Inflammatory macrophage treated with lipopolysaccharide for 1 hour (primary cell): ENCODE results near the gene SEMA4C.
A peak's percentile ranks its signal among the peaks of the same experiment; 100 is the strongest.

Experiments used
- DNase-seq, 2 donors: peaks; one replicate each; pipeline ENCODE4 v3.0.0-alpha.2; 2020 to 2022

The SEMA4C gene

GRCh38 chr2:96869822-96870625 is at the start of gene SEMA4C:
TSS of gene SEMA4C (minus strand) at chr2:96870080. CDS start at chr2:96867886, 2,194 bp downstream.
- DNase-seq, result no peak

DNA sequence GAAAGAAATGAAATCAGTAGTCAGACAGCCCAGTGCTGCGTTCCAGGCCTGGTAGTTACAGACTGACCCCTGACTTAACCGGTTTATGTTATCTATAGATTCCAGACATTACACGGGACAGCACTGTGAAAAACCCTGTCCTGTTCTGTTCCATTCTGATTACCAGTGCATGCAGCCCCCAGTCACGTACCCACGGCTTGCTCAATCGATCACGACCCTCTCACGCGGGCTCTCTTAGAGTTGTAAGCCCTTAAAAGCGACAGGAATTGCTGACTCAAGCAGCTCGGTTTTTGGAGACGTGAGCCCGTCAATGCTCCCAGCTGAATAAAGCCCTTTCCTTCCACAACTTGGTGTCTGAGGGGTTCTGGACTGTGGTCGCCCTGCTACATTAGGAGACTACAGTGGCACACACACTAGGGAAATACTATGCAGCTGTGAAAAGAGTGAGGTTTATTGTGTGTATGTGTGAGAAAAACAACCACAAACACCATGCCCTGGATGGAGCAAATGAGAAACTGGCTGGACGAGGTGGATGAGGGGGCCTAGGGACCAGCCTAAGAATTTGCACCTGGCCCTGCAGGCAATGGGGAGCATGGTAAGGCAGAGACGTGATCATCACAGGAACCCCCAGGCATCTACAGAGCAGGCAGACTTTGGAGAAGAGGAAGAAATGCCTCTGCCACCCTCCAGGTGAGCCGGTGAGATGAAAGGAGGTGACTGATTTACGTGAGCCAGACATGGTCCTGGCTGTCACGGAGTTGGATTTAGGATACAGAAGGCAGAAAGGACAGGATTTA is 49.1 kb upstream of the SEMA4C start:
- no peak for DNase-seq

DNA sequence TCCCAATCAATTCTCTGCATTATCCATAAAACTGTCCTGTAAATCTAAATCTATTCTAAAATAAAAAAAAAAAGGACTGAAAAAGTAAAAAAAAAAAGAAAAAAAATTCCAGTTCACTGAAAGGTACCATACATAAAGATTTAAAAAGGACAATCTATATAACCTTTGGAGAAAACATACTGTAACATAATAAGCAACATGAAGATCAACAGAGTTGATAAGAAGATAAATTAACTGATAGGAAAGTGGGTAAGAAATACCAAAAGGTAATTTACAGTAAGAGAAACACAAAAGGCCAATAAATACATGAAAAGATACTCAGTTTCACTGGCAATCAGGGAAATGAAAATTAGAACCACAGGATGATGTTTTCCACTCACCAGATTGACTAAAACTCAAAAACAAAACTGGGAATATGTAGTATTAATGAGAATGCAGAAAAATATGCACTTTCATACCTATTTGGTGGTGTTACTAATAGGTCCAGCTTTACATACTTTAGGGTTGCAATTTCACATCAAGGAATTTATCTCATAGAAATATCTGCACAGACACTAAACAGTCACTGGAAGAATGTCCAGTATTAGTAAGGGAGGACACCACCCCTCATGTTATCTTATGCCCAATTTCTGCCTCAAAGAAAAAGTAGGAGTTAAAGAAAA is 48.3 kb upstream of the SEMA4C start:
- DNase-seq, result no peak

DNA sequence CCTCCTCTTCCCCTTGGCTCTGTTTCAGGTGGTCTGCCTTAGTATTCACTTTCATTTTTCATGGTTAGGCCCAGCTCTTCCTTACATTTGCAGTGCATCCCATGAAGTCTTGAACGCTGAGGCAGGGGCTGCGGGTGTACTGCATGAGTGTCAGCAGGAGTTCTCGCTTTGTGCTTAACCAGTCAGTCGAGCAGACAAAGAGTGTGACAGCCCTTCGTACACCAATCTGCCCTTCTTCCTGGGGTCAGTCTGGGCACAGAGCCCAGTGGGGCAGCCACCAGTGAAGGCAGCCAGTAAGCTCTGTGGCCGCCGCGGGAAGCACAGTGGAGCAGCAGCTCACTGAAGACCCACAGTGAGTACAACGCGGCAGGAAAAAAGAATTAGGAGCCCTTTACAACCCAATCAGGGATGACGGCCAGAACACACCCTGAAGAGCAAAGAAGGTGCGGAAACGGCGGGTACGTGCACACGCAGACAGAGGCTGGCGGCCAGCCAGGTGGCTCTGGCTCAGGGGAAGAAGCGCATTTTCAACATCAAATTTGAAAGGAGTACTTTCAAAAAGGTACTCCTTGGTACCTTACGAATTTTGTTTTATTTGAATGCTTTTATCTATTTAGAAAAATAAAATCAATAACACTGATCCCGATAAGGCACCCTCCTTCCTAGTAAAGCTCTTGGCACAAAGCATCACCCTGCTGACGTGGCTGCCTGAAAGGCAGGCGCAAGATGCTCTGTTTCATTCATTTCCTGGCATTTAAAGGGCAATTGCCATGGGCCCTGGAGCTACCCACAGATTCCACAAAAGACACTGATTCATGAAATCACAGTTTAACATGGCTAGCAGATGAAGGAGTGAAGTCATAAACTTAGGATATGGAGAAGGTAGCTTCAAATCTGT is 47.0 kb upstream of the SEMA4C start:
- DNase-seq, result no peak

GRCh38 chr2:96916156-96916630 is 46.3 kb upstream of the SEMA4C start:
- DNase-seq, result no peak

DNA sequence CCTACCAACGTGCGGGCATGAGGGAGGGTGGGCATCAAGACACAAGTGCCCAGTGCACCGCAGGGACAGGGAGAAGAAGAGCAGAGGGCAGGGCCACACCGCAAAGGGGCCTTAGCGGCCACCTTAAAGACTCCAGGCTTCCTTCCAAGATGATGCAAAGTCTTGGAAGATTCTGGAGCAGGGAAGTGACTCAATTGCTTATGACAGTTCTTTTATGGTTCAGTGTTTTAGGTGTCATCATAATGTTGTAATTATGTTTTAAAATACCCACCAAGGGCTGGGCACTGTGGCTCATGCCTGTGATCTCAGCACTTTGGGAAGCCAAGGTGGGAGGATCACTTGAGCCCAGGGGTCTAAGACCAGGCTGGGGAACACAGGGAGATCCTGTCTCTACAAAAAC is 44.5 kb upstream of the SEMA4C start:
- DNase-seq, result no peak

DNA sequence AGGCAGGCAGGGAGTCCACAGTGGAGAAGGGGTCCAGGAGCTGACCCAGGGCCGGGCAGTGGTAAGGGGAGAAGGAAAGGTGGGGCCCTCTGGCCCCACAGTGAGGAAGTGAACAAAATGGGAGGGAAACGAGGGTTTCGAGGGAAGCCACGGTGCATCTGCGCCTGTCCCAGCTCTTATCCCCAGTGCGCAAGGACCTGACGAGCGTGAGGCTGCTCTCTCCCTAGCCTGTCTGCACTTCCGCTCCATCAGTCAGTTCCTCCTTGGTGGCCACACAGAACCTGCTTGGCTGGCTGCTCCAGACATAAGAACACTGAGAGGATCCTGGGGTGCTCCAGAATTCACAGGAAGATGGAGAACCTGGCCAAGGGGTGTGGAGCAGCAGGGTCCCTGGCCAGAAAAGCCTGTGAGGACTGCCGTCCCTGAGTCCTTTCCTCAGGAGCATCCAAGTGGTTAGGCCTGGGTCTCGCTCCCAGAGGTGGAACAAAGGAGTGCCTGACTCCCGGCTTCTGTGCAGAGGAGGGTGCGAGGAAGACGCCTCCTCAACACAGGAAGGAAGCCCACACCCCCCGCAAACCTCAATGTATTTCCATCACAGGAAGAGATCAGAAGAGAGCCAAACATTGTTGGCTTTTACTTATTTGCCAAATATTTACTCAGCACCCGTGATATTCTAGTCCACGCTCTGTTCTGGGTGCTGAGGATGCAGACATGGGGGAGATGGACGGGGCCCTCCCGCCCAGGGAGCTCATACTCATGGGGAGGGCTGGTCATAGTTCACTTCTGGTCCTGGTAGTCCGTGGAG is 43.7 kb upstream of the SEMA4C start:
- DNase-seq, result peak; percentile 17 to 29

GRCh38 chr2:96913117-96913397 is 43.2 kb upstream of the SEMA4C start:
- no peak for DNase-seq

GRCh38 chr2:96912346-96913116 is 42.7 kb upstream of the SEMA4C start:
- no peak for DNase-seq

DNA sequence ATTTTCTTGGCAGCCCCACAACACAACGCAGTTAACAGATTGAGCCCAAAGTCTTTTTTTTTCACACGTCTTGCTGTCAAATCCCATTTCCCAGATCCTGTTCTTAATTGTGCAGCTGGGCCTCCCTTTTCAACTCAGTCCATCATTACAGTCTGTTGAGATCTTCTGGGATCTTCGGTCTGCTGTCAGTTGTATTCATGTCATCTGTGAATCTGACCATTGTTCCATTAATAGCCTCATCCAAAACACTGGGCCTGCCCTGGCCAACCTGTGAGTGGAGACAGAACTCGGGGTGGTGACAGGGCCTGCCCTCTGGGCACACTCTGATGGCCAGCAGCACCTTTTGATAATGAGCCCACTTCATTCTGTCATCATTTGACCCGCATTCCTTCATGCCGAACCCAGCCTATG is 39.7 kb upstream of the SEMA4C start:
- no peak for DNase-seq

- DNase-seq, result no peak
Observed at GRCh38 chr2:96907115-96908041, 37.5 kb upstream of the SEMA4C start.

DNA sequence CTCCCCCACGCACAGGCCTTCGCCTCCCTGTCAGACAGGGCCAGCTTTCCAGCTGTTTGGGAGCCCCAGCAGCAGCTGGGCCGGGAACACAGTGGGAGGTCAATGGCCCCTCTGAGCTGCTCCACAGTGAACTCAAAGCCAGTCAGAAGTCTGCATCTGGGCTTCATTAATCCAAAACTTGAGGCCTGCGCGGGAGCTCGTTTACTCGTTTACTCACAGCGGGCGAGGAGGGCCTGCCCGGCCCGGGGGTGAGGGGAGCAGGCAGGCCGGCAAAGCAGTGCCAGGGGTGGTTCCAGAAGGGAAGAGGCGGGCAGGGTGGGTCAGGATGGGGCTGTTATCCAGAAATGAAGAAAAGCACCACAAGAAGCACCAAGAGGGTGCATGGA is 36.8 kb upstream of the SEMA4C start:
- DNase-seq, result no peak

DNA sequence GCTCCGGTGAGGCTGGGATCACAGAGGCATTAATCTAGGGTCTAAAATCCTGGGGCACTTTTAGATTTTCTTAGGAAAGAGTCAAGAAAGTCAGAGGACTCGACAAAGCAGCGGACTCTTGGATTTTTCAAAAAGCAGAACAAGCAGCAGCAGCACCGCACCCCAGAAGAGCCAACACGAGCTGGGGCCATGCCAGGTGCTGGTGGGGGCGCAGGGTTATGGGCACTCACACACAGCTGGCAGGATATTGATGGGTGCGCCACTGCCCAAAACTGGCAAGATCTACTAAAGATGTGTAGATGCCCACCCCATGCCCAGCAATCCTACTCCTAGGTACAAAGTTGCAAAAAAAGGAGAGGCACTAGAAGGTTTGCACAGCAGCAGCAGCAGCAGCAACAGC is 33.9 kb upstream of the SEMA4C start:
- DNase-seq, result no peak

DNA sequence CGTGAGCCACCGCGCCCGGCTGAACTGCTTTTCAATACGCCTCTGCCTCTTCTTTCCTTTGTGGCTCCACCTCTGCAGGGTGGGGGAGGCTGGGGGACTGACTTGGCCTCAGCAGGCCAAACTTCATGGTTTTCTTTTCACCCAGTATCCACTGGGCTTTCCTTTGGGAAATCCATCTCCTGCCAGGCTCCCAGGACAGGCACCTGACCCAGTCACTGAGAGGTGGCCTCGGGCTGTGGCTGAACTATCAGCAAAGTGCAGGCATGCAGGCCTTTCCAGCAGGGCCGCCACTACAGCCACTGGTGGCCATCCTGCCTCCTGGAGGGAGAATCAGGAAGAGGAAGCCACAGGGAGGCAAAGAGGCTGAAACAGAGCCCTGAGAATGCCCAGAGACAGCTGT is 33.4 kb upstream of the SEMA4C start:
- no peak for DNase-seq

DNA sequence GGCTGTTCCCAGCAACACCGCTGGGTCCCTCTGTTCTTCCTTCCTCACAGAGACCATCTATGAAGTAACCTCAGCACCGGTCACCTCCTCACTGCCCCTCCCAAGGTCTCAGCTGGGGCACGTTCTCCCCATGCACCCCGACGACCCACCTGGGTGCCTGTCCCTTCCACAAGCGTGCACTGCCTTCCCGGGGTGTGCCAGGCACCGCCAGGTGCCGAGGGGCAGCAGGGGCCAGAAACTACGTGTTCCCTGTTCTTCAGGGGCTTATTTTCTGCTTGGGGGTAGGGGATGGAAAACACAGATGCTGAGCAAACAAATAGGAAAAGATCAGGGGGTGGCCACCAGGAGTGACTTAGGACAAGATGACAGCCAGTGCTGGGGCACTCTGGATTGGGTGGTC is 30.4 kb upstream of the SEMA4C start:
- no peak for DNase-seq

DNA sequence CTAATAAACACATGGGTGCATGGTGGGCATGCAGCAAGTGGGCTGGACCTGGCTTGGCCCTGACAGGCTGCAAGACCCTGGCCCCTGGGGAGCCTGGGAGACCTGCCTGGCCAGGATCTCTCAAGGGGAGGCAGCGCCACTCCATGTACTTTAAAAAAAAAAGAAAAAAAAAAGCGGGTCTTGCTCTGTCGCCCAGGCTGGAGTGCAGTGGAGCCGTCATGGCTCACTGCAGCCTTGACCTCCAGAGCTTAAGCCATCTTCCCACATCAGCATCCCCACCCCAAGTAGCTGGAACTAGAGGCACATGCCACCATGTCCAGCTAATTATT is 29.5 kb upstream of the SEMA4C start:
- DNase-seq, result no peak

- DNase-seq, result peak in 1 of 2 donors; percentile 24
Observed at GRCh38 chr2:96898641-96899412, 28.9 kb upstream of the SEMA4C start.

DNA sequence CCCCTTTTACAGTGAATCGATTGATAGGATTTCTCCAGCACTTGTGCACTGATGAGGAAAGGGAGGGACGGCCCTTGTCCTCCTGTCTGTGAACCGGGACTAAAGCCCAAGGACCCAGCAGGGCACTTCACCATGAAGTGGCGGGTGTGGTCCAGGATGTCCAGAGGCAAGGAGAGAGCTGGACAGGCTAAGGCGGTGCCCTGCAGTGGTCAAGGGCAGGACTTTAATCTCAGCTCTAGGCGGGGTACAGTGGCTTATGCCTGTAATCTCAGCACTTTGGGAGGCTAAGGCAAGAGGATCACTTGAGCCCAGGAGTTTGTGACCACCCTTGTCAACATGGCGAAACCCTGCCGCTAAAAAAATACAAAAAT is 28.2 kb upstream of the SEMA4C start:
- DNase-seq, result no peak

GRCh38 chr2:96897491-96898134 is 27.7 kb upstream of the SEMA4C start:
- peak; percentile 24 to 51 for DNase-seq
